Karpas-422 (cell line): ENCODE results near the gene EPN3. TPM values are rescaled to one million over a fixed set of nuclear protein-coding genes. Genes with fewer than 3 reads are reported as not detected.

Experiments
- DNase-seq: peaks from one replicate; pipeline ENCODE4 v3.0.0-alpha.2; 2015
- H2AFZ ChIP-seq: fragments of 200-600 bp; sonication (generic); 2 replicates; pipeline ENCODE4 v1.6.1; 2014; ENCODE audit warnings: antibody characterized with exemption, low read length, mixed read lengths
- H3K27ac ChIP-seq: fragments of 200-600 bp; sonication (generic); 2 replicates; pipeline ENCODE4 v1.5.1; 2014; ENCODE audit warnings: mild to moderate bottlenecking, low read length, moderate library complexity
- H3K27me3 ChIP-seq: fragments of 200-600 bp; sonication (generic); 2 replicates; pipeline ENCODE4 v1.6.1; 2014; ENCODE audit warnings: low read length, mixed read lengths
- H3K36me3 ChIP-seq: fragments of 200-600 bp; sonication (generic); 2 replicates; pipeline ENCODE4 v1.6.1; 2014; ENCODE audit warnings: low read length, mixed read lengths; ENCODE audit not compliant: insufficient read depth
- H3K4me1 ChIP-seq: fragments of 200-600 bp; sonication (generic); 2 replicates; pipeline ENCODE4 v1.6.1; 2014; ENCODE audit warnings: mild to moderate bottlenecking, low read length, mixed read lengths
- H3K4me2 ChIP-seq: fragments of 200-600 bp; sonication (generic); 2 replicates; pipeline ENCODE4 v1.6.1; 2014; ENCODE audit warnings: low read length, low read depth, mild to moderate bottlenecking; ENCODE audit not compliant: poor library complexity, severe bottlenecking
- H3K4me3 ChIP-seq: fragments of 200-600 bp; sonication (generic); 2 replicates; pipeline ENCODE4 v1.5.1; 2014; ENCODE audit warnings: mild to moderate bottlenecking, antibody characterized with exemption, low read length, mixed read lengths
- H3K79me2 ChIP-seq: fragments of 200-600 bp; sonication (generic); 2 replicates; pipeline ENCODE4 v1.6.1; 2014; ENCODE audit warnings: mild to moderate bottlenecking, low read length, mixed read lengths
- H3K9ac ChIP-seq: fragments of 200-600 bp; sonication (generic); 2 replicates; pipeline ENCODE4 v1.6.0; 2014; ENCODE audit warnings: low read length
- H3K9me2 ChIP-seq: fragments of 200-600 bp; sonication (generic), shearing (Covaris generic); replicated peaks from 2 replicates; pipeline ENCODE4 v1.6.0; 2014; ENCODE audit warnings: mild to moderate bottlenecking, low read length, moderate library complexity; ENCODE audit not compliant: insufficient read depth
- H3K9me3 ChIP-seq: fragments of 300-700, 200-600 bp; sonication (generic); 2 replicates; pipeline ENCODE4 v1.6.1; 2014; ENCODE audit warnings: low read length, mixed read lengths
- H4K20me1 ChIP-seq: fragments of 200-600 bp; sonication (generic); 2 replicates; pipeline ENCODE4 v1.6.1; 2014; ENCODE audit warnings: mild to moderate bottlenecking, antibody characterized with exemption, low read length, low read depth; ENCODE audit not compliant: insufficient read depth
- total RNA-seq: library from RNA; depleted of rRNA; stranded (reverse); fragments of >200 nt; shearing (Covaris generic); gene quantifications from 2 replicates; pipeline ENCODE4 v1.2.3, GENCODE V29; 2014; ENCODE audit warnings: low replicate concordance

Gene EPN3
- total RNA-seq, 1 experiment from 2014 or later: not detected

- Histone ChIP-seq H4K20me1 (no peaks in the 10 kb centered on the region), H2AFZ (no peak overlapping the region), H3K79me2 (no peaks in the 10 kb centered on the region), H3K4me3 (no peak overlapping the region), H3K27ac (no peak overlapping the region), H3K9ac (no peak overlapping the region), H3K27me3 (no peaks in the 10 kb centered on the region), H3K36me3 (no peaks in the 10 kb centered on the region), H3K4me2 (no peak overlapping the region), H3K4me1 (peaks cover 8% of the 10 kb centered on the region), H3K9me3 (no peaks in the 10 kb centered on the region), H3K9me2 (no peaks in the 10 kb centered on the region)
- no peak for DNase-seq
Measured at GRCh38 chr17:50517504-50518383, 14.8 kb upstream of the EPN3 start.

GRCh38 chr17:50518384-50519023 is 14.0 kb upstream of the EPN3 start:
- Histone ChIP-seq H3K27ac (no peak overlapping the region), H3K4me1 (peaks cover 8% of the 10 kb centered on the region), H4K20me1 (no peaks in the 10 kb centered on the region), H3K79me2 (no peaks in the 10 kb centered on the region), H3K27me3 (no peaks in the 10 kb centered on the region), H3K4me3 (no peak overlapping the region), H2AFZ (no peak overlapping the region), H3K9ac (no peak overlapping the region), H3K9me3 (no peaks in the 10 kb centered on the region), H3K9me2 (no peaks in the 10 kb centered on the region), H3K4me2 (no peak overlapping the region), H3K36me3 (no peaks in the 10 kb centered on the region)
- no peak for DNase-seq

GRCh38 chr17:50519141-50519834 is 13.2 kb upstream of the EPN3 start:
- Histone ChIP-seq H3K4me1 (peaks cover 8% of the 10 kb centered on the region), H3K79me2 (no peaks in the 10 kb centered on the region), H3K9me2 (no peaks in the 10 kb centered on the region), H3K27ac (no peak overlapping the region), H3K9ac (no peak overlapping the region), H3K4me3 (no peak overlapping the region), H2AFZ (no peak overlapping the region), H3K36me3 (no peaks in the 10 kb centered on the region), H3K4me2 (no peak overlapping the region), H3K27me3 (no peaks in the 10 kb centered on the region), H3K9me3 (no peaks in the 10 kb centered on the region), H4K20me1 (no peaks in the 10 kb centered on the region)
- no peak for DNase-seq

GRCh38 chr17:50520483-50520882 is 12.1 kb upstream of the EPN3 start:
- peaks cover 4% of the 10 kb centered on the region for H3K4me1 ChIP-seq
- no peaks in the 10 kb centered on the region for H3K27me3 ChIP-seq
- no peak overlapping the region for H3K9ac ChIP-seq
- no peak overlapping the region for H3K27ac ChIP-seq
- H3K9me3 ChIP-seq: no peaks in the 10 kb centered on the region
- no peaks in the 10 kb centered on the region for H3K9me2 ChIP-seq
- no peak overlapping the region for H3K4me3 ChIP-seq
- H3K79me2 ChIP-seq: no peaks in the 10 kb centered on the region
- no peaks in the 10 kb centered on the region for H4K20me1 ChIP-seq
- H3K4me2 ChIP-seq: no peak overlapping the region
- H2AFZ ChIP-seq: no peak overlapping the region
- no peaks in the 10 kb centered on the region for H3K36me3 ChIP-seq
- no peak for DNase-seq

- H3K9me3 ChIP-seq: no peaks in the 10 kb centered on the region
- no peaks in the 10 kb centered on the region for H3K36me3 ChIP-seq
- H3K9me2 ChIP-seq: no peaks in the 10 kb centered on the region
- H4K20me1 ChIP-seq: no peaks in the 10 kb centered on the region
- H3K4me2 ChIP-seq: no peak overlapping the region
- no peak for DNase-seq
- no peaks in the 10 kb centered on the region for H3K79me2 ChIP-seq
- no peaks in the 10 kb centered on the region for H3K4me1 ChIP-seq
- no peak overlapping the region for H2AFZ ChIP-seq
- H3K9ac ChIP-seq: no peak overlapping the region
- H3K4me3 ChIP-seq: no peak overlapping the region
- H3K27ac ChIP-seq: no peak overlapping the region
- H3K27me3 ChIP-seq: no peaks in the 10 kb centered on the region
Measured at GRCh38 chr17:50521514-50521913, 11.0 kb upstream of the EPN3 start.

GRCh38 chr17:50522766-50523165 is 9.8 kb upstream of the EPN3 start:
- Histone ChIP-seq H3K4me2 (no peak overlapping the region), H3K9ac (no peak overlapping the region)

GRCh38 chr17:50523208-50523607 is 9.3 kb upstream of the EPN3 start:
- no peaks in the 10 kb centered on the region for H3K27me3 ChIP-seq
- no peak overlapping the region for H3K27ac ChIP-seq
- H3K79me2 ChIP-seq: no peaks in the 10 kb centered on the region
- H3K36me3 ChIP-seq: no peaks in the 10 kb centered on the region
- H3K4me1 ChIP-seq: no peaks in the 10 kb centered on the region
- no peaks in the 10 kb centered on the region for H3K9me3 ChIP-seq
- H2AFZ ChIP-seq: no peak overlapping the region
- DNase-seq: no peak
- H3K9me2 ChIP-seq: no peaks in the 10 kb centered on the region
- H3K4me2 ChIP-seq: no peak overlapping the region
- H3K4me3 ChIP-seq: no peak overlapping the region
- no peak overlapping the region for H3K9ac ChIP-seq
- no peaks in the 10 kb centered on the region for H4K20me1 ChIP-seq

More at GRCh38 chr17:50522766-50523165, 9.8 kb upstream of the EPN3 start:
- DNase-seq: no peak
- Histone ChIP-seq H3K9me3 (no peaks in the 10 kb centered on the region), H3K27ac (no peak overlapping the region), H2AFZ (no peak overlapping the region), H3K4me3 (no peak overlapping the region), H3K79me2 (no peaks in the 10 kb centered on the region), H3K27me3 (no peaks in the 10 kb centered on the region), H3K4me1 (no peaks in the 10 kb centered on the region), H4K20me1 (no peaks in the 10 kb centered on the region), H3K36me3 (no peaks in the 10 kb centered on the region), H3K9me2 (no peaks in the 10 kb centered on the region)

GRCh38 chr17:50524838-50525237 is 7.7 kb upstream of the EPN3 start:
- H3K4me2 ChIP-seq: no peak overlapping the region
- no peaks in the 10 kb centered on the region for H3K27me3 ChIP-seq
- no peaks in the 10 kb centered on the region for H3K9me2 ChIP-seq
- no peaks in the 10 kb centered on the region for H3K36me3 ChIP-seq
- no peak for DNase-seq
- H3K79me2 ChIP-seq: no peaks in the 10 kb centered on the region
- no peaks in the 10 kb centered on the region for H3K9me3 ChIP-seq
- H3K27ac ChIP-seq: no peak overlapping the region
- H3K4me1 ChIP-seq: no peaks in the 10 kb centered on the region
- H3K9ac ChIP-seq: no peak overlapping the region
- H2AFZ ChIP-seq: no peak overlapping the region
- no peak overlapping the region for H3K4me3 ChIP-seq
- H4K20me1 ChIP-seq: no peaks in the 10 kb centered on the region
